HG03175 (cell line): ENCODE results near the gene GNAQ.

Source experiments
- ATAC-seq: cut with Tn5 transposase; IDR thresholded peaks from one replicate; pipeline ENCODE4 v1.9.1; 2021; ENCODE audit warnings: mild to moderate bottlenecking, moderate library complexity; ENCODE audit not compliant: unreplicated experiment

Gene GNAQ

DNA sequence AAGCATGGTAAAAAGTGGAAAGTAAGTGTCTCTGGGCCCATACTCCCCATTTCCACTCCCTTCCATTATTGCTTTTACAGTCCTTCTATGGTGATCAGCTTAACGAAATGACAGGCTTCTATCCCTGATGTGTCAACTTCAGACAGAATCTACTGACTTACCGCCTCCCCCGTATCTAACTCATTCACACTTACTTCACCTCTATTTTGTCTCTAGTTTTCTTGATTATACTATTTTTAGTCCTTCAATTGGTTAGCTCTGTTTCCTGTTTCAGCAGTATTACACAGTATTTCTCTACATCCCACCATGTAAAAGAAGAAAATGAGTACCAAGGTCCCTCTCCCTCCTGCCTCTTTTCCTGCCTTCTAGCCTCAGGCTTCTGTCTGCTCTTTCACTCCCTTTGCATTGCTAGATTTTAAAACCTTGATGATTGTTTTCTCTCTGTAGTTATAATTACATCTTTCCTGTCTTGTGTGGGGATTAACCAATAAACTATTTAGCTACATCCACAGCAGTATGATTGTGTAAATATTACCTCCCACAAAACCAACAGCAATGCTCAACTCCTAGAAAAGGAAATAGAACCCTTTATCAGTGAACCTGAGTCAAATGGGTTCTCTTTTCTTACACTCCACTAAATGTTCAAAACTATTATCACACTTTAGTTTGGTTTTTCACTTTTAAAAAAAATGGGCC is 53.4 kb downstream of the GNAQ start:
- ATAC-seq = no peak

DNA sequence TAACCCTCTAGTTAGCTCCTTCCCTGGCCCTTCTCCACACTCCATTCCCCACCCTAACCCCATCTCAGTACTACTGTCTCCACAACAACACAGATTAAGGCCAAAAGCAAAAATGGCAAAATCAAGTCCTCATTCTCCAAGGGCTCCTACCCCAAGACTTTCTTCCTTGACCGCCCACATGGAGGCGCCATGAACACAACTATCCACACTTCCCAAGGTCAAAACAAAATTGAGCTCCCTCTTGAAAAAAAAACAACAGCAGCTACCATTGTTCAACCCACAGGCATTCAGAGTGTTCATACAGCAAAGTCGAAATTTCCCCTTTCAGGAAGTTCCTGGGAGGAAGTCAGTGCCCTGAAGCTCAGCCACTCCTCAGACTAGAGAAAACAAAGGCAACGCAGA is 54.4 kb downstream of the GNAQ start:
- no peak for ATAC-seq

DNA sequence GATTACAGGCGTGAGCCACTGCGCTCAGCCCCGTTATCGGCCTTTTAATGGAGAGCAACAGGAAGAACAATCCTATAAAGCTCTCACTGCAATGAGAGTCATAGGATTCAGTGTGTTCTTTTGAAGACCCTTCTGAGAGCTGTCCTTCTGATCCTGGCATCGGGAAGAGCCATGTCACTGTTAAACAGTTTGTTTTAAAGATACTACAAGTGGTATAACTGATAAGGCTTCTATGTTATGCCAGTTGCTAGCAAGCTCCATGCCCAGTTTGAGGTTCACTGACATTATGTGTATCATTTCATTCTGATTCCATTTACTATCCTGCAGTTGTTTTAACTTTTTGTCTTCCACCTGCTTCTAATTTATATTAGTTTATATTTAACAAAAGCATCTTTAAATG is 55.8 kb downstream of the GNAQ start:
- no peak for ATAC-seq

DNA sequence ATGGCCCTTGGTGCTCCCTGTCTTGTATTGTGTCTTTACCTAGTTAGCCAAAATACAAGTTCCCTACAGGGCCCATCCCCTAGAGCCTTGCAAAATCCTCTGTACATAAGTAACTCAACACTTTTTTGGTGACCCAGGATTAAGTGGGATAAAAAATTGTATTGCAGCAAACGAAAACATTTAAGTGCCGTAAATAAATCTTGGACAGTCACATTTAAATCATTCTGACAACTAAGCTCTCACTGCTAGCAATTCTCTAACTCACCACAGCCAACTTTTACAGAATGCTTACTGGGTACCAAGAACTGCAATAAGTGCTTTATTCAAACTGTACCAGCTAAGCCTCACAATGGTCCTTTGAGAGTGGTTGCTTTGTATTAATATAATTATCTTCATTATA is 56.6 kb downstream of the GNAQ start:
- no peak for ATAC-seq

DNA sequence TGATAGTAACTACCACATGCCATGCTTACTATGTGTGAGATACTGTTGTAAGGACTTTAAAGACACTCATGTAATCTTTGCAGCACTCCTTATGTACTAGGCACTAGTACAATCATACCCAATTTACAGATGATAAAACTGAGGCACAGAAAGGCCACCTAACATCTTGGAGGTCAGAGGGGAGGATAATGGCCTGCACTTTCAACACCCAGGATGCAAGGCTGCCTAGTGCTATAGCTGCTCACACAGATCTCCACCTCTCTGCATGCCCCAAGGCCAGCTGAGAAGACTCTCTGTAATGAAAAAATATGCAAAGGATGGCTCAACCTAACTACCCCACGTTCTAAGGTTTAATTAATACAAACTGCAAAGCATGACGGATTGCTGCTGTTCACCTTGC is 57.2 kb downstream of the GNAQ start:
- no peak for ATAC-seq

DNA sequence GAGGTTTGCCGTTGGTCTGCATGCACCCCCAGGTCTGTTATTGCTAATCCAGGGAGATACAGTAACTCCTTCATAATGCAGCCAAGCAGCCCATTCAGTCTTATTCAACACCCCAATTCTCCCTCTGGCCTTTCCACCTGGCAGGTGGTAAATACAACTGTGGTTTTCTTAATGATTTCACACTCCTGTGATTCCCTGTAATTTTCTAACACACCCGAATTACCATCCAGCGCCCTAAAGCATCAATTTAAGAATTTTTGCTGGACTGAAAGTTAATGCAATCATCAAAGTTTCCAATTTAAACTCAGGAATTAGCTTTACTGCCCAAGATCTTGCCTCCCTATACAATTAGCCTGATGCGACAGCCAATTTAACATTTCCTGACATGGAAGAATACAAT is 62.5 kb downstream of the GNAQ start:
- no peak for ATAC-seq

DNA sequence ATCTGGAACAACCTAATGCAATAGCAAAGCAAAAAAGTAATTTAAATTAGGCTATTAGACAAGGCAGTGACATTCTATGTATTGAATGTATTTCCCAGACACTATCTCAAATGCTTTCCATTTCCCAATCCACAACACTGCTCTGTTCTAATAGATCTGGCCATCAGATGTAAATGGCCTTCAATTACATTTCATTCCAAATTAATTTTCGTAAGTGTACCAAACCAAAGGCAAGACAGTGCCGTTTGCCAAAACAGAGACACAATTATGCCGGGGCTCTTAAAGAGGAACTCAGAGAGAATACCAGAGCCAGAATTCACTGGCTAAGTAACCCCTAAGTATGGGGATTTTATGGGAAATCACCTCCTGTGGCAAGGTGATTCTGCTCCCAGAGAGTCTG is 63.1 kb downstream of the GNAQ start:
- ATAC-seq = no peak

DNA sequence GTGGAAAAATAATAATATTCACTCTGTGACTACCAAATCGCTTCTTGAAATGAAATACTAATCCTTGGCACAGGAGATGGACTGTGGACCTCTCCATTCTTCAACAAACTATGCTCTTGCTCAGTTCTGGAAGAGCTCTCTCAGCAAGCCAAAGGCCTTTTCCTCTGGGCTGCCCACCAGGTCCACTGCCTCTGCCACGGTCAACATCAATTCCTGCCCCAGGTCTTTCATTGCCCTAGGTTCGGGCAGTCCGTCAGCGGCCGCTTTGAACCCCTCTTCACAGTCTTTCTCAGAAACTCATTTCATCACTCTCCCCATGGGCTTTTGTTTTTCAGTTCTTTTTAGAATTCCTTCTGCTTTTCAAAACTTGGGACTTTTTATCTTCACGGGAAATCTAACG is 64.9 kb downstream of the GNAQ start:
- ATAC-seq = no peak

DNA sequence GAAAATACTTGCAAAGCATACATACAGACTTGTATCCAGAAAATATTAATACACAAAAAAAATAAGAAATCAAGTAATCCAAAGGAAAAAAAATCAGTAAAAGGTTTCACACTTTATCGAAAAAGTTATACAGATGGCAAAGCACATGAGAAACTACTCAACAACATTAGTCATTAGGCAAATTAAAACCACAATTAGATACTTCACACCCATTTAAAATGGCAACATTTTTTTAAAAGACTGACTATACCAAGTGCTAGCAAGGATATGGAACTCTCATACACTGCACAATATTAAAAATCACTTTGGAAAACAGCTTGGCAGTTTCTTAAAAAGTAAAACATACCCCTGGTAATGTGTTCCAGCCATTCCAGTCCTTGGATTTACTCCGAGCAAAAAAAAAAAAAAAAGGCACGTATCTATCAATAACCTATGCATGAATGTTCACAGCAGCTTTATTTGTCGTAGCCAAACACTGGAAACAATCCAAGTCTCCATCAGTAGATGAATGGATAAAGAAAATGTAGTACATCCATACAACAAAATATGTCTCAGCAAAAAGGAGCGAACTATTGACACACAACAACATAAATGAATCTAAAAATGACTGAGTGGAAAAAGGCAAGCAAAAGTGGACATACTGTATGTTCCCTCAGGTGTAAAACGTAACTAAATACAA is 66.0 kb downstream of the GNAQ start:
- no peak for ATAC-seq

DNA sequence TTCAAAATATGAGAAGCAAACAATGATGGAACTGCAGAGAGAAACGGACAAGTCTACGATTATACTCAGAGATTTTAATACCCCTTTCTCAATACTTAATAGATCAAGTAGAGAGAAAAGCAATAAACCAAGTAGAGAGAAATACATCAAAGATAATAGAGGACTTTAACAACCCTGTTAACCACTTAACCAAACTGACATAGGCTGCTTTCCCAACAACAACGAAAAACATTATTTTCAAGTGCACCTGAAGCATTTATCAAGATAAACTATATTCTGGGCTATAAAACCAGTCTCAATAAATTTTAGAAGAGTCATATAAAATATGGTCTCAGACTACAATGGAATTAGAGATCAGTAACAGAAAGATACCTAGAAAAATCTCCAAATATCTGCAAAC is 67.4 kb downstream of the GNAQ start:
- no peak for ATAC-seq

DNA sequence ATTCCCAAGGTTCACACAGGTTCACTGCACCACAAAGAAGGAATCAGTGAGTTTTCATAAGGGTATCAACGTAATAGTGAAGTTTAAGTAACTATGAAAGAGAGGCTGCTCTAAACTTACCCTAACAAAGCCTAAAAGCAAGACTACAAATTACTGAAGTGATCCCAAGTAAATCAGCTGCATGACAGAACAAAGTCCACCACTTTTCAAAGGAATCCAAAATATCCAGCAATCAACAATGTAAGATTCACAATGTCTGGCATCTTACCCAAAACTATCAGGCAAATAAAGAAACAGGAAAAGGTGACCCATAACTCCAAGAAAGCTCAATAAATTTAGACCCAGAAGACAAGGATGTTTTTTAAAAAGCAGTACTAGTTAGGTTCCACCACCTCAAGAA is 70.1 kb downstream of the GNAQ start:
- ATAC-seq = no peak

DNA sequence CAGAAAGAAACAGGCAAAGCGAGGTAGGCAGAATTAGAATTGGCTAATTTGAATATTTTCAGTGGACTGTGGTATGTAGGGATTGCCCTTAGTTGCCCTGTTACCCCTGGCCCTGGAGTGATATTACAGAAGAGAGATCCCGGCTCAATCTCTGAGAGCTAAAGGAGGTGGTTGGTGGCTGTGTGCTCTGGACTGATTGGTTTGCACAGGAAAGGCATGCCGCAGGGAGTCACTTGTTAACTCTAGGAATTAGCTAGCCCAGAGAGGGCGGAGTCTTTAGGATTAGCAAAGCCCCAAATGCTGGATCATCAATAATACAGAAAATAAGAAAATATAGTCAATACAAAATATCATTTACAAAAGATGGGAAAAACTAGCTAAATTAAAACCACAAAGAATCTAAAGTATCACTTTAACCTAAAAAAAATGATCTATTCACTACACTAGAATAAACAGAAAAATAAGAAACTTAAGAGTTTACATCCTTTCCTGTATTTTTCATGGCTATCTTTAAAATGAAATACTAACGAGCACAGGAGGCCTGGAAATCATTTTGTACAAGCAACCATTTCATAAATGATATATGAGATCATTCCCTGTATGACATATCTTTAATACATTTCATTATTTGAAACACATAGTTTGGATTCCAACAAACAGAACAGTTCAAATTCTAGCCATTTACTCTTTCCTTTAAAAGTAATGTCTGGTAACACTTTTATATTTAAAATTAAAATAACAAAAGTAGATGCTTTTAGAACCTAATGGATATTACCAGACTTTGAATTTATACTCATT is 71.1 kb downstream of the GNAQ start:
- ATAC-seq = no peak

DNA sequence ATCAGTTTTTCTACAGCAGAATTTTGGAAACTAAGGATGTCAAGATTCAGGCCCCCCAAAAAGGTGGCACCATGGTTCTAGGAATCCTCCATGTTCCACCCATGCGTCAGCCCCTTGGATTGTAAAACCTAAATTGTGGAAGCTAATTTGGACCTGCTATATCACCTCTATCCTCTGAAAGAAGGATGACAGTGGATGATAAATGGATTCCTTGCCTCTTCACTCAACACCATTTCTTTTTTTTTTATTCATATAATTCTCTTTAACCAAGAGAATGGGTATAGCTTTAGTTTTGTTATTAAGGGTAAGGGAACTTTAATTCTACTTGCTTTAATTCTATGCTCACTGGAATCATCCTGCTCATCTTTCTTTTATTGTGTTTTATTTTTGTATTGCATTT is 71.8 kb downstream of the GNAQ start:
- no peak for ATAC-seq

DNA sequence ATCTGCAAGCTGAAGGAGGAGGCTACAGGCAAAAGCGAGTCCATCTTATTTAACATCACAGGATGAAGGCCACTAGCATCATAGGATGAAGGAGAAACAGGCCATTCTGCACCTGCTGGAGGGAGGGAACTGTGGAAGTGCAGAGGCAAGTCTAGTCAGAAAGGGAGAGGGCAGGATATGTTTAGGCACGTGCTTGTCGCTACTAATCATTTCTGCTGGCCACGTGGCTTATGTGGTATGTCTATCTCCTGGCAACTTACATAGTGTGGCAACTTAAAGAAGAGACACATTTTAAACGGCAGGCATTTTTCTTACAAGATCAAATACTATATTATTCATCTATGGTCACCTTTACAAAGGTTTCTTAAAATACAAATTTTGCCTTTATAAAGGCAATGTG is 74.0 kb downstream of the GNAQ start:
- no peak for ATAC-seq

DNA sequence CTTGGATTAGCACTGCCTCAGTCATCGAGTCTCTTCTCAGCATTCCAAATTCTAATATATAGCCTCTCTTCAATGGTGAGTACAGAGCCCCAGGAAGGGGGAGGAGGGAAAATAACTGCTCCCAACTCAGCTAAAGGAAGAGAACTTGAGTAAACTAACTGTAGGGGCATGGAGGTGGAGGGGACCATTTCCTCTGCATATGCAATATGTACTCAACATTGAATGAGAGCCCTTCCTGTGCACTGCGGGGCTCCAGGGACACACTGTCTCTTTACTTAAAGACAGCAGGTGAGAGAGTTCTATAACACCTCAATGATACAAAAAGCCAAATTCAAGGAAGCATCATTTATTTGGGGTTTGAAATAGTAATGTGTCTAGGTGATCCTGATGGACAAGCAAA is 75.1 kb downstream of the GNAQ start:
- no peak for ATAC-seq

DNA sequence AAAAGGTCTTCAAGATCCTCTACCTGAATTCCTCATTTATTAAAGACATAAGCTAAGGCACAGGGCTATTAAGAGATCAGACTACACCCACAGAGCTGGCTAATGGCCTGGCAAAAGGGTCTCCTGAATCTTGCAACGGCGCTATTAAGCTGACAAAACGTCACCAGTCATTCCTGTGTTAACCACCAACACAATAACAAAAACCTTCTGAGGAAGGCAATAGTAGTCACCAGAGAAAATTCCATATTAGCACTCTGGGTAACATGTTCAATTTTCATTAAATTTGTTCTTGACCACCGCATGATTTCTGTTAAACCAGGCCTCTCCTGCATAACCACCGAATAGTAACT is 77.0 kb downstream of the GNAQ start:
- ATAC-seq = no peak

DNA sequence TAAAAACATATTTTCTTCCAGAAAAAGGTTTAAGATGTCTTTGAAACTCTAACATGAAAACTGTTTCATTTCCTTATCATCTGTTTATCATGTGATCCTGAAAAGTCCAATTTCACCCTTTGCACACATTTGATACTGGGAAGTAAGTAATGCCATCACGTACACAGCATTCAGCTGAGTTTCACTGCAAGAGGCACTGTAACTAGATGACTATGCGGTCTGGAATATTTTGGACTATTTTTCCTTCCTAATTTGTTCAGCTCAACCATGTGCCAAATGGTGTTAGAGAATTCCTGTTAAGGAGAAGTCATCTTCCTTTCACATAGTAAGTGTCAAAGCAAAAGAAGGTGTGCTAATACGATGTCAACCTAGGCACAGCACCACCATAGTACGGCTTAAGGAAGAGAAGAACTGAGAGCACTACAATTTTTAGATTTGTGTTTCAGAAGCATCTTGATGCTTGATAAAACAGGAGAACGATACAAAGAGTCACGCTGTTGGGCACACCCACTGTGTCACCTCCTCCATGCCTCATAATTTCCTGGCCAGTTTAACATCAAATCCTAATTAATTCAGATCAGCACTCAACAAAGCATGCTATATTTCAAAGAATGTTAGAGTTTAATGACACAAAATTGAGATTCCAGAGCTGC is 77.5 kb downstream of the GNAQ start:
- ATAC-seq = no peak

DNA sequence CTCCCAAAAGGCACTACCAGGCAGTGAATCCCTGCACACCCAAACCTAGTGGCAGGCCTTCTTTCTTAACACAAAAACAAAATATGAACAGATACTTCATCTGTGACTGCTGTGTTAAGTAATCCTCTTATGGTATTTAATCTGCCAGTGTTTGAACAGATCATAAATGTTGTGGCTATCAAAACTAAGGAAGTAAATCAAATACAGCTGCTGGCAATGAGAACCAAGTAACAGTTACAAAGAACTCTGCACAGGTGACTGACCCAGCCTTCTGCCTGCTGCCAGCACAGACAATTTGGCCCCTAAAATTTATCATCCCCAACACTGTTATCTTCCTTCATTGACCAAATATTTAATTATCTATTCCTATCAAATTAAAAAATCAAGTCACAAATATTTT is 78.0 kb downstream of the GNAQ start:
- no peak for ATAC-seq

DNA sequence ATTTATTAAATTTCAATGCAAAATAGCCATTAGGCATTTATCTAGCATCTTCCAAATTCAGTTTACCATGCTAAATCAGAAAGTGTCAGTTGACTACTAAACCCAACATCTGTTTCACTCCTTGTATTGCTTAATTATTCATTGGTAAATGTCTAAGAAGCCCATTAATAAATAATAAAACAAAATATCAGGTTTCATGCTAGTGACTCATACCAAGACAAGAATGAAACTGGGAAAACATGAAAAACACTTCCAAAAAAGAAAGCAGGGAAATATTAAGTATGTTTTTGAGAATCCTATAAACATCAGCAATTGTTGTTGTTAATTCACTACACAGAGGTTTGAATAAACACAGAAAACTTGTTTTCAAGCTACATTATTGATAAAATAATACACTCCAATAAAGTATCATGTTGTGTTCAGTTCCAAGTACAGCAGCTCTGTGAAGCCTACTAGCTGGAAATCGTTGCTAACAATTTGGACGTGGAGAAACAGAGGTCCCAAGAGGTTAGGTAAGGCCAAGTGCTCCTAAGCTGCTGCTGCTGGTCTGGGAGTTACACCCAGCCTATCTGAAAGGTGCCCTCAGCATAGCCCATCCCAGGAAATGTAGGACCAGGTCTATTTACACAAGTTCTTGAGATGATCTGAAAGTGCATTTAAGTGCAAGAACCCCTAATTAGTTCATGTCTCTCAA is 78.8 kb downstream of the GNAQ start:
- no peak for ATAC-seq

DNA sequence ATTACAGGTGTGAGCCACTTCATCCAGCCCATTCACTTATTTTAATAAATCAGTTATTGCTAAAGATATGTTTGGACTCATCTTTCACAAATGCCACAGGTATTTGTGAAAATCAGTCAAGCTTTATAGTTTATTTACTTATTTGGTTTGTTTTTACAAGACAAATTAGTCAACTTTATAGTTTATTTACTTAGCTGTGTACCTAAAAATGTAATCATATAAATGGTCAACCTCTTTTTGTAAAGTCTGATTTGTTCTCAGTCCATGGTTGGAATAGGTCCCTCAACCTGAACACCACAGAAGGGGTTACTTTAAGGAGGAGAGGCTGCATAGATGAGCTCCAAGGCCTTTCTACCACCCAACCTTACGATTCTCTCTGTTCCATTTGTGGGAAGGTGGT is 80.2 kb downstream of the GNAQ start:
- ATAC-seq = no peak

DNA sequence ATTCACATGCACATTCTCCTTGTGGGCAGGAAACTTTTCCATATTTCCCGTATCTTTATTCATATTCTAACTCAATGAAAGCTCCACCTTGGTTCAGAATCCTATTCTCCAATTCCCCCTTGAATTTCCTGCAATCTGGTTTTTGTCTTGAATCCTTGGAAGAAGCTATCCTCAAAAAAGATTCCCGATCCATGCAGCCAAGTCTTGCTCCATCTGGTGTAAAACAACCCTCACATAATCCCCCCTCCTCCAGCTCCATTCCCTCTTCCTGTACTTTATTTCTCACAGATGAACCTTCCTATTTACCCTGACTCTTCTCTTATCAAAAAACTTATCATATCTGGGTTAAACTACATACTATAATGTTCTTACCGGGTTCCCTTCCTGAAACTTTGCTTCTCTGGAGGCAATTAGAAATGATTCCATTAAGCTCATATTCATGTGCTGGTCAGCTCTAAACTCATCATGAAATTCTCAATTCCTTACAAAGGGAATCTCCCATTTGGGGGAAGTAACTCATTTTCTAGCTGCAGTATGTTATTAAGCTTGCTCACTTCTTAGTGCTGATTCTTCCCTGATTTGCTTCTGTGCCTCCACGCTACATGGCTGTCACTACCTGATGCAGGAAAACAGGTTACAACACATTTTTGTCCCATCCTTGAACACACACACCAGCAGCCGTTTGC is 81.7 kb downstream of the GNAQ start:
- no peak for ATAC-seq
